HG03060 (cell line): ENCODE results near the gene LBX1.
"Not testable (repeated sequence)": the region's sequence is repeated elsewhere in the genome, so short reads cannot be mapped to it uniquely, and the experiment has no call there.

Experiments
- ATAC-seq: cut with Tn5 transposase; IDR thresholded peaks from one replicate; pipeline ENCODE4 v1.9.1; 2021; ENCODE audit warnings: low read depth, moderate number of reproducible peaks; ENCODE audit not compliant: unreplicated experiment

The LBX1 gene

GRCh38 chr10:101215397-101216206, 13.7 kb downstream of the LBX1 start:
- no peak for ATAC-seq

- no peak for ATAC-seq
Measured at GRCh38 chr10:101214446-101215396, 14.5 kb downstream of the LBX1 start.

- ATAC-seq, result no peak
Measured at GRCh38 chr10:101208543-101208942, 20.7 kb downstream of the LBX1 start.

- ATAC-seq, result no peak
Measured at GRCh38 chr10:101207026-101207425, 22.2 kb downstream of the LBX1 start.

- ATAC-seq, result not testable (repeated sequence)
Measured at GRCh38 chr10:101202667-101203066, 26.6 kb downstream of the LBX1 start.

- ATAC-seq, result not testable (repeated sequence)
Measured at GRCh38 chr10:101198326-101198977, 30.8 kb downstream of the LBX1 start.

- ATAC-seq, result no peak
Measured at GRCh38 chr10:101195921-101196320, 33.3 kb downstream of the LBX1 start.

GRCh38 chr10:101189461-101190401, 39.5 kb downstream of the LBX1 start:
- ATAC-seq, result no peak

GRCh38 chr10:101188942-101189341, 40.3 kb downstream of the LBX1 start:
- ATAC-seq, result no peak

GRCh38 chr10:101183458-101184183, 45.6 kb downstream of the LBX1 start:
- no peak for ATAC-seq

- no peak for ATAC-seq
Measured at GRCh38 chr10:101182936-101183335, 46.3 kb downstream of the LBX1 start.
